Nephron (organoid): Measurements from ENCODE around the gene FAM3B.
A peak's percentile ranks its signal among the peaks of the same experiment; 100 is the strongest.

Experiments
- H3K27ac Mint-ChIP-seq, 3 experiments: 2 replicates each; pipeline ENCODE4 v1.8.0; 2020; ENCODE audit warnings: mixed read lengths in 3 of 3, mild to moderate bottlenecking in 2 of 3, moderate library complexity in 1 of 3
- H3K27me3 Mint-ChIP-seq: 2 replicates; pipeline ENCODE4 v1.8.0; 2021; ENCODE audit warnings: low read depth, mild to moderate bottlenecking, moderate library complexity, mixed read lengths
- H3K36me3 Mint-ChIP-seq: 2 replicates; pipeline ENCODE4 v1.8.0; 2020; ENCODE audit warnings: low read depth, mixed read lengths
- H3K4me1 Mint-ChIP-seq: 2 replicates; pipeline ENCODE4 v1.8.0; 2020; ENCODE audit warnings: mixed read lengths
- H3K4me3 Mint-ChIP-seq, 3 experiments: 2 replicates each; pipeline ENCODE4 v1.8.0; 2020; ENCODE audit warnings: mild to moderate bottlenecking in 3 of 3, mixed read lengths in 3 of 3, moderate library complexity in 2 of 3
- H3K9me3 Mint-ChIP-seq: 2 replicates; pipeline ENCODE4 v1.8.0; 2020; ENCODE audit warnings: mixed read lengths
- TF ChIP-seq, protein P1 (sequence below), 3 experiments: fragments of 200-600 bp; sonication (generic); IDR thresholded peaks; one replicate each; pipeline ENCODE4 v1.5.0; 2021; ENCODE audit warnings: antibody characterized with exemption in 3 of 3; ENCODE audit not compliant: unreplicated experiment in 3 of 3

FAM3B gene, protein sequence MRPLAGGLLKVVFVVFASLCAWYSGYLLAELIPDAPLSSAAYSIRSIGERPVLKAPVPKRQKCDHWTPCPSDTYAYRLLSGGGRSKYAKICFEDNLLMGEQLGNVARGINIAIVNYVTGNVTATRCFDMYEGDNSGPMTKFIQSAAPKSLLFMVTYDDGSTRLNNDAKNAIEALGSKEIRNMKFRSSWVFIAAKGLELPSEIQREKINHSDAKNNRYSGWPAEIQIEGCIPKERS

DNA sequence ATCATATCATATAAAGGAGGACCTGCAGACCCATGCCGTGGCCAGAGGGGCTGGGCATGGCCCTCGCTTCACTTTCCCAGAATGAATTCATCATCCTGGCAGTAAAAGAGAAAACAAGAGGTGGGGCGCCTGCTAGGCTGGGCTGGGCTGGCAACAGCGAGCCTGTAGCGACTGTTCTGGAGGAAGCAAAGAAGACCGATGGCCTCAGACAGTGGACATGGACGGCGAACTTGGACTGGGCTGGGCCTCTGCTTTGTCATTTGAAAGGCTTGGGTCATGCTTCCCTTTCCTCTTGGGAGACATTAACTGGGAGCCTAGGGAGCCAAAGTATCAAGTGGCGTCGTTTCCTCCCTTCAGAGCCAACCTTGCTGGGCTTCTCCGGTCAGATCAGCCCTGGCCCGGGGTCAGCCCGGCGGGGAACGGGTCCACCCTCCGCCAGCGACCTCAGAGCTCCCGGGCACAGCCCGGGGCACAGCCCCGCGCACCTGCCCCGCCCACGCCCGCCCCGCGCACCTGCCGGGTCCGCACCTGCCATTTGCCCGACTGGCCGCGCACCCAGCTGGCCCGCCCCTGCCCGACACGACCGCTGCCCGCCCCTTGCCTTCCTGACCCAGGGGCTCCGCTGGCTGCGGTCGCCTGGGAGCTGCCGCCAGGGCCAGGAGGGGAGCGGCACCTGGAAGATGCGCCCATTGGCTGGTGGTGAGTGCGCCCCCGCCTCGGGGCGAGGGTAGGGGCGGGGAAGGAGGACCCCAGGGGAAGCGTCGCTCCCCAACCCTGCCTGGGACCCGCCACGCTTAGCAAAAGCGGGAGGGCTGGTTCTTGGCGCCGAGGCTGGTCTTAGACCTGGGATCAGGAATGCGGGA, at the start of gene FAM3B:
Gene FAM3B, plus strand, starts transcription at position 602 of the 863 bp plus-strand sequence. Its CDS starts 79 bp downstream, at position 681.
- Mint-ChIP-seq H3K36me3 (no peaks in the 10 kb centered on the region), H3K27ac (no peak within 1 kb of the TSS), H3K27me3 (peaks cover 57% of the 10 kb centered on the region), H3K9me3 (no peaks in the 10 kb centered on the region), H3K4me1 (peaks cover 5% of the 10 kb centered on the region), H3K4me3 (peak within 1 kb of the TSS; percentile 73 to 84 (median 75))
- TF ChIP-seq, protein P1, sequence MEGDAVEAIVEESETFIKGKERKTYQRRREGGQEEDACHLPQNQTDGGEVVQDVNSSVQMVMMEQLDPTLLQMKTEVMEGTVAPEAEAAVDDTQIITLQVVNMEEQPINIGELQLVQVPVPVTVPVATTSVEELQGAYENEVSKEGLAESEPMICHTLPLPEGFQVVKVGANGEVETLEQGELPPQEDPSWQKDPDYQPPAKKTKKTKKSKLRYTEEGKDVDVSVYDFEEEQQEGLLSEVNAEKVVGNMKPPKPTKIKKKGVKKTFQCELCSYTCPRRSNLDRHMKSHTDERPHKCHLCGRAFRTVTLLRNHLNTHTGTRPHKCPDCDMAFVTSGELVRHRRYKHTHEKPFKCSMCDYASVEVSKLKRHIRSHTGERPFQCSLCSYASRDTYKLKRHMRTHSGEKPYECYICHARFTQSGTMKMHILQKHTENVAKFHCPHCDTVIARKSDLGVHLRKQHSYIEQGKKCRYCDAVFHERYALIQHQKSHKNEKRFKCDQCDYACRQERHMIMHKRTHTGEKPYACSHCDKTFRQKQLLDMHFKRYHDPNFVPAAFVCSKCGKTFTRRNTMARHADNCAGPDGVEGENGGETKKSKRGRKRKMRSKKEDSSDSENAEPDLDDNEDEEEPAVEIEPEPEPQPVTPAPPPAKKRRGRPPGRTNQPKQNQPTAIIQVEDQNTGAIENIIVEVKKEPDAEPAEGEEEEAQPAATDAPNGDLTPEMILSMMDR (IDR thresholded peaks at IDR 0.05; ENCODE audit: unreplicated experiment in 3 of 3) = no peak

DNA sequence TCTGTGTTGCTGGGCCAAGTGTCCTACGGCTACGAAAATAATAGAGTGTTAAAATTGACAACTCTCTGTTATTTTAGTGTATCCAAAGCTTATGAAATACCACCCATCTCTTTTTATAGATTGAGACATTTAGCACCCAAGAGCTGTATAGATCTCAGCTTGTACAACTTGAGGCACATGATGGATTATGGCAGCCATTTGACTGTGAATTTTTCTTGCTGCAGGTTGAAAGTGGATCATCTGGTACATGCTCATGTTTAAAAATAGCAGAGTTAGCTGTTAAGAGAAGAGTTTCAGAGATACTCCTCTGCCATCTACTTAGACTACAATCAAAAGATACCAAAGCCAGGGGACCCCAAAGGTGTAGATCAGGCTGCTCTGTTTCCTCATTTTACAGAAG, 49.3 kb upstream of the FAM3B start:
- no peak overlapping the region for H3K4me3 Mint-ChIP-seq
- peaks cover 22% of the 10 kb centered on the region for H3K9me3 Mint-ChIP-seq
- no peak overlapping the region for H3K27ac Mint-ChIP-seq
- H3K4me1 Mint-ChIP-seq = no peaks in the 10 kb centered on the region
- peaks cover 20% of the 10 kb centered on the region for H3K36me3 Mint-ChIP-seq
- TF ChIP-seq, protein P1 (IDR thresholded peaks at IDR 0.05; ENCODE audit: unreplicated experiment in 3 of 3) = no peak
- H3K27me3 Mint-ChIP-seq = no peaks in the 10 kb centered on the region

DNA sequence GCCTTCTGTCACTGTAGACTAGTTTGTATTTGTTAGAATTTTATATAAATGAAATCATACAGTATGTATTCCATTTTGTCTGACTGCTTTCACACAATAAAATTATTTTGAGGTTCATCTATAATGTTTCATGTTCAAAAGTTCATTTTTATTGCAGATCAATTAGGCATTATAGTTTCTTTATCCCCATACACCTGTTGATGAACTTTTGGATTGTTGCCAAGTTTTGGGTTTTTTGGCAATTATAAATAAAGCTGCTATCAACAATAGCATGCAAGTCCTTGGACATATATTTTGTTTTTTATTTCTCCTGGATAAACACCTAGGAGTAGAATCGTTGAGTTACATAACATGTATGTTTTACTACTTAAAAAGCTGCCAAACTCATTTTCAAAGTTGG, 47.1 kb upstream of the FAM3B start:
- TF ChIP-seq, protein P1 (IDR thresholded peaks at IDR 0.05; ENCODE audit: unreplicated experiment in 3 of 3) = no peak
- H3K27me3 Mint-ChIP-seq = no peaks in the 10 kb centered on the region
- no peak overlapping the region for H3K4me3 Mint-ChIP-seq
- no peaks in the 10 kb centered on the region for H3K4me1 Mint-ChIP-seq
- peaks cover 24% of the 10 kb centered on the region for H3K9me3 Mint-ChIP-seq
- no peak overlapping the region for H3K27ac Mint-ChIP-seq
- H3K36me3 Mint-ChIP-seq = peaks cover 15% of the 10 kb centered on the region

DNA sequence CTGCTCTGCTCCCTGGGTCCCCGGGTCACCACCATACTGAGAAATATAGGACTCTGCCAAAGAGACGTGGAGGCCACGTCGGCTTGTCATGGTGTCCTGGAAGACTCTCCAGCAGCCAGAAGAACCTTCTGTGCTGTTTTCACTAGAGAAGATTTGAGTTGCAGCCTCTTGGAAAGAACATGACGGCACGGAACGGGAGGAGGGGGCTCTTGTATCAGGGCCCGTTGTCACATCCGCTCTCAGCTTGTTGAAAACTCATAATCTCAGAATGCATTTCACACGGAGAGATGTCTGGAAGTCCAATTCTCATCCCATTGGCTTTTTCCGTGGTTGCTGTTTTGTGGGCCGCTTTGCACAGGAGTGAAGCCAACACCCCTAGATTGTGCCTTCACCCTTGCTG, 39.4 kb upstream of the FAM3B start:
- Mint-ChIP-seq H3K27ac (no peak overlapping the region), H3K4me3 (no peak overlapping the region), H3K27me3 (peaks cover 3% of the 10 kb centered on the region), H3K4me1 (peaks cover 33% of the 10 kb centered on the region), H3K9me3 (peaks cover 13% of the 10 kb centered on the region), H3K36me3 (peaks cover 15% of the 10 kb centered on the region)
- TF ChIP-seq, protein P1 (IDR thresholded peaks at IDR 0.05; ENCODE audit: unreplicated experiment in 3 of 3) = no peak

DNA sequence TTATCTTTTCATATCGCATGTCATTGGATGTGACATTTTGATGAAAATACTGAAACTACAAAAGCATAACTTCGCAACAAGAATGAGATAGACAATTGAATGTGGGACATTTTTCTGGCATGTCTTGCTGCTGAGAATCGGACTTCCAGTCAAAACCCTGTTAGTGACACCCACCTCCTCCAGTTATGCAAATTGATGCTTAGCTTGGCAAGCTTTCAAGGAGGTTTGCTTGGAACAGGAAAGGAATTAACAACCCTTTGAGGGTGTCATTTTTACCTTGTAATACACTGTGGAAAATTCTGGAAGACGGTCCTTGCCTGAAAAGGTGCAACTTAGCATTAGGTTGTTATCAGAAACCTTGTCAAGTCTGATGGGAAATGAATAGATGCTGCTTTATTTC, 38.8 kb upstream of the FAM3B start:
- peaks cover 7% of the 10 kb centered on the region for H3K9me3 Mint-ChIP-seq
- H3K4me1 Mint-ChIP-seq = peaks cover 33% of the 10 kb centered on the region
- H3K27ac Mint-ChIP-seq = no peak overlapping the region
- peaks cover 8% of the 10 kb centered on the region for H3K36me3 Mint-ChIP-seq
- H3K27me3 Mint-ChIP-seq = peaks cover 9% of the 10 kb centered on the region
- TF ChIP-seq, protein P1 (IDR thresholded peaks at IDR 0.05; ENCODE audit: unreplicated experiment in 3 of 3) = no peak
- no peak overlapping the region for H3K4me3 Mint-ChIP-seq
